Measurements from ENCODE around the gene HID1.

- TF ChIP-seq E2F8 (IDR thresholded peaks at IDR 0.05; ENCODE audit: low read depth, partially characterized antibody) = no peak
- no peak for TF ChIP-seq SNRNP70 (optimal IDR thresholded peaks at IDR 0.05; ENCODE audit: low read depth, low read length)
- no peak for TF ChIP-seq CEBPB (tag; IDR thresholded peaks at IDR 0.05)
- TF ChIP-seq POLR3A (IDR thresholded peaks at IDR 0.05; ENCODE audit: borderline replicate concordance, extremely low read depth, insufficient read depth, insufficient read length) = no peak
- no peak for TF ChIP-seq NFIC (IDR thresholded peaks at IDR 0.05)
- no peak for TF ChIP-seq E2F1 (CRISPR knock-in tag; IDR thresholded peaks at IDR 0.05)
- no peak for TF ChIP-seq RFX7 (CRISPR knock-in tag; IDR thresholded peaks at IDR 0.05)
Measured at GRCh38 chr17:74964988-74965622, 7.5 kb downstream of the HID1 start.
